Keratinocyte (primary cell): ENCODE measurements around the gene TMEM54. TPM values are rescaled to one million over a fixed set of nuclear protein-coding genes. Genes with fewer than 3 reads are reported as not detected.

Experiments used
- DNase-seq: peaks from one replicate; pipeline ENCODE4 v3.0.0-alpha.2; 2011; ENCODE audit warnings: low read depth, missing footprints, low spot score
- FAIRE-seq: peaks from 2 replicates; lab custom pipeline; 2011; peaks lifted over from hg19 to GRCh38; lab: Jason Lieb, UNC
- H2AFZ ChIP-seq: 2 replicates; pipeline ENCODE4 v1.6.0; 2012; ENCODE audit warnings: low read length, control low read depth, inconsistent platforms; ENCODE audit not compliant: control insufficient read depth
- H3K27ac ChIP-seq: 2 replicates; pipeline ENCODE4 v1.5.1; 2011; ENCODE audit warnings: low read length; ENCODE audit not compliant: control insufficient read depth, insufficient read depth
- H3K27me3 ChIP-seq: 3 replicates; pipeline ENCODE4 v1.6.0; 2011; ENCODE audit warnings: low read length; ENCODE audit not compliant: control insufficient read depth, insufficient read depth; ENCODE audit errors: extremely low read depth
- H3K36me3 ChIP-seq, 2 experiments: 2 replicates in 1 of 2; 3 replicates in 1 of 2; pipeline ENCODE4 v1.5.1; 2011; ENCODE audit warnings: low read length in 2 of 2, mild to moderate bottlenecking in 1 of 2; ENCODE audit not compliant: control insufficient read depth in 2 of 2, insufficient read depth in 2 of 2; ENCODE audit errors: extremely low read depth in 1 of 2
- H3K4me1 ChIP-seq: 3 replicates; pipeline ENCODE4 v1.5.1; 2011; ENCODE audit warnings: low read length; ENCODE audit not compliant: control insufficient read depth, insufficient read depth; ENCODE audit errors: extremely low read depth
- H3K4me2 ChIP-seq: 3 replicates; pipeline ENCODE4 v1.6.0; 2011; ENCODE audit warnings: low read depth, low read length; ENCODE audit not compliant: control insufficient read depth, insufficient read depth; ENCODE audit errors: extremely low read depth
- H3K4me3 ChIP-seq, 3 experiments: fragments of 200-600 bp in 1 of 3; sonication (generic) in 1 of 3; 2 replicates in 2 of 3; 3 replicates in 1 of 3; pipeline ENCODE4 v1.5.1; 2011 to 2016; ENCODE audit warnings: low read length in 3 of 3, mild to moderate bottlenecking in 3 of 3, control low read depth in 2 of 3, inconsistent platforms in 1 of 3, low read depth in 1 of 3, mixed read lengths in 1 of 3, mixed run types in 1 of 3, moderate library complexity in 1 of 3; ENCODE audit not compliant: control insufficient read depth in 2 of 3, insufficient read depth in 2 of 3; ENCODE audit errors: extremely low read depth in 1 of 3
- H3K79me2 ChIP-seq: 2 replicates; pipeline ENCODE4 v1.6.0; 2012; ENCODE audit warnings: low read length; ENCODE audit not compliant: control insufficient read depth, insufficient read depth
- H3K9ac ChIP-seq: 3 replicates; pipeline ENCODE4 v1.6.0; 2011; ENCODE audit warnings: low read length; ENCODE audit not compliant: control insufficient read depth, insufficient read depth; ENCODE audit errors: extremely low read depth
- H3K9me1 ChIP-seq: 3 replicates; pipeline ENCODE4 v1.6.0; 2011; ENCODE audit warnings: low read length; ENCODE audit not compliant: control insufficient read depth, insufficient read depth; ENCODE audit errors: extremely low read depth
- H3K9me3 ChIP-seq: 2 replicates; pipeline ENCODE4 v1.5.1; 2012; ENCODE audit warnings: low read depth, low read length; ENCODE audit not compliant: control insufficient read depth
- H4K20me1 ChIP-seq: 3 replicates; pipeline ENCODE4 v1.6.0; 2011; ENCODE audit warnings: low read length; ENCODE audit not compliant: control insufficient read depth, insufficient read depth; ENCODE audit errors: extremely low read depth
- CTCF ChIP-seq, 3 experiments: IDR thresholded peaks in 1 of 3; conservative IDR thresholded peaks in 1 of 3; optimal IDR thresholded peaks in 1 of 3; 2 replicates in 2 of 3; 3 replicates in 1 of 3; pipeline versions ENCODE3 to v1.5.1; 2011; ENCODE audit warnings: low read length in 3 of 3, mild to moderate bottlenecking in 3 of 3, moderate library complexity in 2 of 3, control low read depth in 1 of 3, inconsistent platforms in 1 of 3; ENCODE audit not compliant: insufficient read depth in 2 of 3; ENCODE audit errors: extremely low read depth in 1 of 3
- EZH2 ChIP-seq: IDR thresholded peaks from one replicate; pipeline ENCODE4 v1.6.1; 2012; ENCODE audit warnings: inconsistent platforms, mild to moderate bottlenecking, low read length, moderate library complexity
- dilution Hi-C: fragments of 300-500 bp; cut with MboI; formaldehyde crosslinking; loops from one replicate; pipeline ENCODE4 v1.7.0; 2020; ENCODE audit warnings: low sequenced_read_pairs; ENCODE audit not compliant: extremely low pct_ligation_motif_present
- polyA plus RNA-seq, 5 experiments: library from polyadenylated mRNA; depleted of rRNA in 3 of 5; stranded (reverse) in 3 of 5; stranded (forward) in 1 of 5; unstranded in 1 of 5; fragments of >200 nt; gene quantifications; 1 replicate in 1 of 5; 2 replicates in 3 of 5; 3 replicates in 1 of 5; pipeline versions ENCODE4 v1.2.1 to v1.2.3, GENCODE V29; 2011 to 2012; ENCODE audit warnings: missing spikeins in 2 of 5, low read depth in 1 of 5, low replicate concordance in 1 of 5

TMEM54 gene
- polyA plus RNA-seq, 1 donor (not counting 4 experiments of a cell fraction or from before 2014, with no cell fraction given) = 59.4 TPM

- dilution Hi-C loops = no loop called here
- TF ChIP-seq CTCF (optimal IDR thresholded peaks at IDR 0.05 in 1 of 3, IDR thresholded peaks at IDR 0.05 in 1 of 3, conservative IDR thresholded peaks at IDR 0.05 in 1 of 3; ENCODE audit: extremely low read depth in 1 of 3, insufficient read depth in 2 of 3, low read length in 3 of 3) (no peak), EZH2 (no peak)
- H3K27me3 ChIP-seq = no peaks in the 10 kb centered on the region
- no peak overlapping the region for H3K9ac ChIP-seq
- FAIRE-seq = no peak
- no peak overlapping the region for H3K4me2 ChIP-seq
- peaks cover 0 to 5% of the 10 kb centered on the region in 2 experiments for H3K36me3 ChIP-seq
- H2AFZ ChIP-seq = no peak overlapping the region
- H3K4me3 ChIP-seq = no peak overlapping the region
- no peaks in the 10 kb centered on the region for H3K79me2 ChIP-seq
- H3K4me1 ChIP-seq = peaks cover 14% of the 10 kb centered on the region
- H3K9me1 ChIP-seq = no peaks in the 10 kb centered on the region
- H3K9me3 ChIP-seq = no peaks in the 10 kb centered on the region
- H3K27ac ChIP-seq = no peak overlapping the region
- no peaks in the 10 kb centered on the region for H4K20me1 ChIP-seq
- no peak for DNase-seq
These were observed 39.1 kb downstream of the TMEM54 start for GRCh38 chr1:32861904-32862695.

- DNase-seq = no peak
- H3K4me1 ChIP-seq = peaks cover 14% of the 10 kb centered on the region
- H3K36me3 ChIP-seq = peaks cover 1 to 9% of the 10 kb centered on the region in 2 experiments
- no peaks in the 10 kb centered on the region for H3K9me1 ChIP-seq
- H3K27ac ChIP-seq = no peak overlapping the region
- no peaks in the 10 kb centered on the region for H3K9me3 ChIP-seq
- dilution Hi-C loops = no loop called here
- H3K9ac ChIP-seq = no peak overlapping the region
- H4K20me1 ChIP-seq = no peaks in the 10 kb centered on the region
- no peak overlapping the region for H2AFZ ChIP-seq
- H3K4me3 ChIP-seq = no peak overlapping the region
- H3K79me2 ChIP-seq = no peaks in the 10 kb centered on the region
- H3K4me2 ChIP-seq = no peak overlapping the region
- H3K27me3 ChIP-seq = no peaks in the 10 kb centered on the region
- TF ChIP-seq CTCF (optimal IDR thresholded peaks at IDR 0.05 in 1 of 3, IDR thresholded peaks at IDR 0.05 in 1 of 3, conservative IDR thresholded peaks at IDR 0.05 in 1 of 3; ENCODE audit: extremely low read depth in 1 of 3, insufficient read depth in 2 of 3, low read length in 3 of 3) = no peak
- no peak for TF ChIP-seq EZH2
- FAIRE-seq = peak; percentile 5
These were observed 40.6 kb downstream of the TMEM54 start for GRCh38 chr1:32860566-32860965.
